GM19397 (cell line): ENCODE results near the gene SMPD3.
A peak's percentile ranks its signal among the peaks of the same experiment; 100 is the strongest.

Experiments
- ATAC-seq: cut with Tn5 transposase; IDR thresholded peaks from one replicate; pipeline ENCODE4 v1.9.1; 2021; ENCODE audit warnings: mild to moderate bottlenecking, moderate library complexity; ENCODE audit not compliant: unreplicated experiment

Gene SMPD3

GRCh38 chr16:68372381-68372720 lies 76.0 kb downstream of the SMPD3 start:
- no peak for ATAC-seq

GRCh38 chr16:68371706-68372380 lies 76.5 kb downstream of the SMPD3 start:
- ATAC-seq: no peak

DNA sequence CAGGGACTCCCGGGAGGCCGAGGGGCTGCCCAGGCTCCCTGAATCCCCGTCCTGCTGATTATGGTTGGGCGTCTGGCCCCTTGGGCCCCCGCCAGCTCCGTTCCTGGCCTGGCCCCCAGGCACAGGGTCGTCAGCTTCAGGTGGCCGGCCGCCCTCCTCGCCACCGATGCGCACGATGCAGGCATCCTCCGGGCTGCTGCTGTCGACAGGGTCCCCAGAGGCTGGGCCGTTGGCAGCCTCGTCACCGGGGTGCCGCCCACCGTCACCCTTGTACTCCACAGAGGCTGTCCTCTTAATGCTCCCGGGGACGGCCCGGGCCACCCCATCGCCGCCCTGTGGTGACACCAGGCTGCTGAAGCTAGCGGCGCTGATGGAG lies 77.0 kb downstream of the SMPD3 start:
- no peak for ATAC-seq

- no peak for ATAC-seq
Measured at GRCh38 chr16:68370581-68371275, 77.6 kb downstream of the SMPD3 start.

- peak; percentile 59 for ATAC-seq
Measured at GRCh38 chr16:68369697-68370580, 78.4 kb downstream of the SMPD3 start.

DNA sequence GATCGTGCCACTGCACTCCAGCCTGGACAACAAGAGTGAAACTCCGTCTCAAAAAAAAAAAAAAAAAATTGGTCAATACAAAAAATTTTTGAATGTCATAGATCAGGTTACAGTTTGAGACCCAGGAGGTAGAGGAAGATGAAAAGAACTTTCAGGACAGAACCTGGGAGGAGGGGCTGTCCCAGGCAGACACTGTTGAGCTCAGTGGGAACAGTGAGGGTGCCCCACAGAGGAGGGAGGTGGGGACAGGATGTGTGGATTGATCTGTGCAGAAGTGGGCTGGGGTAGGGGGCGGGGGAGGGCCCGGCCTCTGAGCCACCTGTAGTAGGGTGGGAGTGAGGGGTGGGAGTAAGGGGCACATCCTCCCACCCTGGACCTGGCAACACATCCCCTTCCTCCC lies 79.1 kb downstream of the SMPD3 start:
- ATAC-seq: no peak

DNA sequence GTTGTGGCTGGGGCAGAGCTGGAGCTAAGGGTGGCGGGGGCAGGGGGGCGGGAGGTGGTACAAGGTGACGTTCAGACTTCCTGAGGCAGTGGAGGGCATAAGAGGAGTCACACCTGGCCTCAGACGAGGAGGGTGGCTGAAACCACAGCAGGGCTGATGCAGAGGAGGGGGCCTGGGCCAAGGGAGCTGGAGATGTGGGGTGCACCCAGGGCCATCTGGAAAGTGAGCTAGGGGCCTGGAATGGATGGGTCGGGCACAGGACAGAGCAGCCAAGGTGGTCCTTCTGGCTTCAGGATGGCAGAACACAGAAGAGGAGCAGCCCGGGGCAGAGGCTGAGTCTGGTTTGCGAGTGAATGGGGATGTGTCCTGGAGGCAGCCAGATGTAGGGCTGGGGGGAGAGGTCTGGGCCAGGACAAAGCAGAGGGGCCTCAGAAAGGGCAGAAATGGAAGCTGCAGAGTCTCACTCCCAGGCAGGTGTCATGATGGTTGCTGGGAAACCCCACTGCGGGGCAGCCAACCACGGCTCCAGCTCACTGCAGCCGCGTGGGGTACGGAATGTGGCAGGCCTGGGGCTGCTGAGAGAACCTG lies 79.9 kb downstream of the SMPD3 start:
- no peak for ATAC-seq

GRCh38 chr16:68367891-68368290 lies 80.4 kb downstream of the SMPD3 start:
- no peak for ATAC-seq

DNA sequence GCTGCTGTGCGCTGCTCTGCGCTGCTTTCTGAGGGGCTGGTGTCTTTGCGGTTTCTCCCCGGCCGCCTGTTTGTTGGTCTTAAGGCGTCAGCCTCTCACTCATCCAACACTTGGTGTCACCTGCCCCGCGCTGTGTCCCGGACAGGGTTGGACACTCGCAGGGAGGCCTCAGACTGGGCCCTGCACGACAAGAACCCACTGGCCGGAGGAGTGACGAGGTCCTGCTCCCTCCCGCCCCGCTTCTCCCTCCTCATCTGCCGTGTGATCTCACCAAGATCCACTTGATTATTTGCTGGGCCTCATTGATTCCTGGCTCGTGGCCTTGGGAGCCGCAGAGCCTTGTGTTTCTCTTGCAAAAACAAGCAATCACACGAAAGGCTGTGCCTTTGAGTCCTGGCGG lies 80.9 kb downstream of the SMPD3 start:
- no peak for ATAC-seq

GRCh38 chr16:68367030-68367429 lies 81.3 kb downstream of the SMPD3 start:
- no peak for ATAC-seq

DNA sequence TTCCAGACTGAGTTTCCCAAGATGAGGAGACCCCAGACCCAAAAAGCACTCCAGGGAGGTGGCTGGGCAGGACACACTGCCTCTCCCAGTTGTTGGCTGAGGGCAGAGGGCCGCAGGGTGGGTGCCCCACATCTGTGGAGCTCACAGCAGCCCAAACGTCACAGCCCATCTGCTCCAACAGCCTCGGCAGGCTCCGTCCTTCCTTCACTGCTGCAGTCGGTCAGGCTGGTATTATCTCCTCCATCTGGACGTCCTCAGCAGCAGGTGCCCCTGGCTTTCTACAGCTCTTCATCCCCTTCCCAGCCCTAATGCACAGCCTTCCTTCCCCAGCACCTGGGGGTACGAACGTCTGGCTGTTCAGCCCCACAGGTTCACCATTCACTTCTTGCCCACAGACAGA lies 82.2 kb downstream of the SMPD3 start:
- ATAC-seq: no peak

- no peak for ATAC-seq
Measured at GRCh38 chr16:68365167-68365817, 83.0 kb downstream of the SMPD3 start.

- ATAC-seq: no peak
Measured at GRCh38 chr16:68364561-68364998, 83.7 kb downstream of the SMPD3 start.

DNA sequence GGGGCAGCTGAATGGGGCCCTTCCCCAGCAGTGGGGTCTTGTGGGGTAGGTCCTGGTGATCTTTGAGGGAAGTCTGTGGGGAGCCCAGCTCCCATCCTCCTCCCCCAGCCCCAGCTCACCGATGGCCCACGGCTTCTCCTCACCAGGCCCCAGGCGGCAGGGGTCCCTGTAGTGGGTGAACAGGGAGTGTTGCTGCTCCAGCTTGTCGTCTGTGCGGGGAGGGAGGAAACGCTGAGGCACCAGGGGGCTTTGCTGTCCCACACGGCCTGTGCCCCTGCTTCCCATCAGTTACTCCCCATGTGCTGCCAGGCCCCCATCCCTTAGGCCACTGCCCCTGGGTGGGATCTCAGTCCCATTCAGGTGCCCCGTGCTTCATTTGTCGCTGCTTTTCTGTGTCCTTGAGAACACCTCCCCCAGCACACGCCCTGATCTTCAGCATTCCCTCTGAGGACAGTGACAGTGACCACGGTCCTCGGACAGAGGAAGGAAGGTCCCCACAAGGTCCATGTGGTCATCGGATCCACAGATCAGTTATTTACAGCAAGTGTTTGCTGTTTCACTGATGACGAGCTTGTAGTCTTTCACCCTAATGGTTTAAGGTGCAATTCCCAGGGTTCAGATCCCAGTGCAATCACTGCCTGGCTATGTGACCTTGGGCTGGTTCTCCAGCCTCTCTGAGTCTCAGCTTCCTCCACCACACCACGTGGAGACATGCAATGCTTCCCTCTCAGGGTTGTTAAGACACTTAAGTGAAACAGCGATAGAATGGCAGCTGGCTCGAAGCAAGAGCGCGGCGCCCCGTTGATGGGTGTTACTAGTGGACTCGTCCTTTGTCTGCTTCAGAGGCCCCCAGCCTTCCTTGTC lies 84.4 kb downstream of the SMPD3 start:
- no peak for ATAC-seq

DNA sequence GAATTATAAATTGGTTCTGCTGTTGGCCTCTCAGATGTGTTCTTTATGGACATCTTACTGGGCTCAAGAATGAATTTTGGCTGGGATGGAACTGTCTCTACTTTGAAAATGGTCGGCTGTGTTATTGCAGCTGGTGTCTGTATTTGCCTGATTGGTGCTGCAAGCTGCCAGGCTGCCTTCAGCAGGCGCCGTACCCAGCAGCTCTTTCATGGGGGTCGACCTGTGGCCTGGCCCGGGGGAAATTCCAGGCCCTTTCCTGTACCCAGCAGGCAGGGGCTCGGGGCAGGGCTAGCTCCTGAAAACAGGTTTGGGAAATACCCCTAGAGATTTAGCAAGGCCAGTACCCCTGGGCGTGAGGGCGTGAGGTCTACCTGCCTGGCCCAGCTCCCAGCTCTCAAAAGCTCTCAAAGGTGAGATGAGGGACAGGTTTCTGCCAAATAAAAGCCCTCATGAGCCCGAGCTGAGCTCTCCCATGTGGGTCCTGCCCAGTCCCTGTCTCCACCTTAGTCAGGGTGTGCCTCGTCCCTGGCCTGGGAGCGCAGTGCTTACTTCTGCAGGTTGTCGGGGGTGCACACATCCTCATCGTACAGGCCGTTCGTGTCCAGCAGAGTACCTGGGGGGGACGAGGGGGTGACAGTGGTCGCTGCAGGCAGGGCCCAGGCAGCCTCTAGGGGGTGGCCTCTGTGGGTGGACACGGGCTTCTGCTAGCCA lies 85.2 kb downstream of the SMPD3 start:
- no peak for ATAC-seq

DNA sequence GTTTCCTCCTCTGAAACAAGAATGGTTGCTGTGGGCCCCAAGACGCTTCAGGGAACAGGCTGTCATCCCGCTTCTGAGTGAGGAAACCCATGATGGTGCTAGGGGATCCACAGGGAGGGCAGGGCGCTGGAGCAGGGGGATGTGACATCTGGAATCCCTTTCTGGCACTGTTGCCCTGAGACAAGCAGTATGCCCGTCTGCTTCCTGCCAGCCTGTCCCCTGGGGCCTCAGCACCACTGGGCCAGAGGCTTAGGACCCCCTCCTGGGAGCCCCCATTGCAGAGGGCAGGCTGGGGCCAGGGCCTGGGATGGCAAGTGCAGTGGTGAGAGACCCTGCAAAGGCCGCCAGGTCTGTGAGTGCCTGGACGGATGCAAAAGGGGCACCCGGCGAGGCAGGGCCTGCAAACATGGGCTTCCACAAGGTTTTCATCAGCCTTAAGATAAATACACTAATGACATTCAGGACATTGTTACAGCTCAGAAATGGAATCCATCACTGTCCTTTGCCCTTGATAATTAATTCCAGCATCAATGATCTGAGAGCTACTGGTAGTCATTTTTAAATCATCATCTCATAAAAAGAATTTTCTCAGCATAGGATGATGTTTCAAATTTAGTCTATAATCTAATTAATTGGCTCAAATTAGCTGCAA lies 85.9 kb downstream of the SMPD3 start:
- no peak for ATAC-seq

- ATAC-seq: no peak
Measured at GRCh38 chr16:68361485-68361884, 86.8 kb downstream of the SMPD3 start.

DNA sequence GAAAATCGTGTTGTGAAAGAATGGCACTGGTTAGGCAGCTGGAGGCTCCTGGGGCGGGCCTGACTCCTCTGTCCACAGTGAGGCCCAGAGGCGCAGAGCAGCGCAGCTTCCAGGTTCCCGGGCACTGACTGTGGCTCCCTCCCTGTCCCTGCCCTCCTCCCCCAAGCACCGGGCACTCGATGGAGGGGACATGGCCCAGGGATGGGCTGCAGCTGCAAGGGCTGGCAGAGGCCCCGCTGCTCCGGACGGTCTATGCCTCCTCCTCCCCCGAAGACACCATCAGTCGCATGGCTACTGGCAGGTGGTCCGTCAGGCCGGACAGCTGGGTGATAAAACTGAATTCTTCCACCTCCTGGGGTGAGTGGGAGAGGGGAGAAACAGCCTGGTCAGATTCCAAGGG lies 87.4 kb downstream of the SMPD3 start:
- no peak for ATAC-seq

GRCh38 chr16:68360547-68360946 lies 87.8 kb downstream of the SMPD3 start:
- ATAC-seq: no peak
